ENCODE measurements around the gene NRBF2. TPM values are rescaled to one million over a fixed set of nuclear protein-coding genes. Genes with fewer than 3 reads are reported as not detected.

Gene NRBF2
- total RNA-seq, 6 donors from 2014 or later: 8.8 to 23.5 (median 16.9) TPM

DNA sequence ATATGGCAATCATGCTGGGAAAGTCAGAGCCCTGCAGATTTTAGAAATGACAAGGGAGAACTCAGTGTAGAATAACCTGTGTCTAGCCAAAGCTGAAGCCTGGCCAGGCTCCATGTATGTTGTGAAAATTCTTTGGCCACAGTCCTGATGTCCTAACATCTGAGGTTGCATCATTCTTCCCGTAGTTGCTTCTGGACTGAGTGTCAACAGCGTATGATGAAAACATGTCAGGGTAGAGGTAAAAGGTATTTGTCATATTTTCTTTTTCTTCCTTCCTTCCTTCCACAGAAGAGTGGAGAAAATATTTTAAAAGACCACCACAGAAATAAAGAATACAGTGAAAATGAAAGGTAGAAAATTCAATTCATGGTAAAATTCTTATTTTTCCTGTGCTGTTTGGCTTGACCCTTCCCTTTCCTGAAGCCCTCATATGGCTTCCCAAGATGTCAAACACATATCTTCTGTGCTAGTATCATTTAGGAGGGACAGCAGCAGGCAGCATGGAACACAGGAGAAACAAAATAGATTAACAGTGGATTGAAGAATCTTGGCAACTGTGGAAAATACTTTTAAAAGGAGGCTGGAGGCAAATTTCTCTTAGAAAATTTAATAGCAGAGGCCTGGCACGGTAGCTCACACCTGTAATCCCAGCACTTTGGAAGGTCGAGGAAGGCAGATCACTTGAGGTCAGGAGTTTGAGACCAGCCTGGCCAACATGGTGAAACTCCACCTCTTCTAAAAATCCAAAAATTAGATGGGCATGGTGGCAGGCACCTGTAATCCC lies 18.9 kb upstream of the NRBF2 start:
- WGBS, 2 donors: 44 to 51% methylated on average over 4 of the region's 4 CpGs
- Histone ChIP-seq H3K27me3 (no peaks in the 10 kb centered on the region), H3K9me3 (no peaks in the 10 kb centered on the region), H3K4me1 (peaks cover 0 to 13% (median 11%) of the 10 kb centered on the region in 4 donors), H3K27ac (peak overlapping the region; percentile 50 to 84 (median 69)), H3K4me3 (no peak overlapping the region), H3K36me3 (no peaks in the 10 kb centered on the region)
- TF ChIP-seq CTCF (IDR thresholded peaks at IDR 0.05): no peak
- TF ChIP-seq POLR2A (IDR thresholded peaks at IDR 0.05): no peak
- TF ChIP-seq POLR2AphosphoS5 (IDR thresholded peaks at IDR 0.05): peak; percentile 87 to 98
- peak in 2 of 4 donors; percentile 83 to 99 for TF ChIP-seq EP300 (IDR thresholded peaks at IDR 0.05)
- ATAC-seq (ENCODE audit: low FRiP score in 2 of 2) (peak; percentile 81 to 88), DNase-seq (peak in 1 of 2 donors; percentile 80)

- WGBS, 2 donors: 59 to 67% methylated on average over 7 of the region's 7 CpGs
- peak; percentile 87 to 89 for ATAC-seq (ENCODE audit: low FRiP score in 2 of 2)
Measured at GRCh38 chr10:63115732-63116383, 17.3 kb upstream of the NRBF2 start.

GRCh38 chr10:63116452-63117072 lies 16.6 kb upstream of the NRBF2 start:
- no peak for ATAC-seq (ENCODE audit: low FRiP score in 2 of 2)
- TF ChIP-seq POLR2A (IDR thresholded peaks at IDR 0.05) (no peak), CTCF (IDR thresholded peaks at IDR 0.05) (no peak), POLR2AphosphoS5 (IDR thresholded peaks at IDR 0.05) (no peak), EP300 (IDR thresholded peaks at IDR 0.05) (no peak)
- H3K27ac ChIP-seq: peak overlapping the region in 1 of 4 donors; percentile 84
- WGBS, 2 donors: 79 to 87% methylated on average over 3 of the region's 3 CpGs
- H3K36me3 ChIP-seq: no peaks in the 10 kb centered on the region
- H3K9me3 ChIP-seq: no peaks in the 10 kb centered on the region
- no peak overlapping the region for H3K4me3 ChIP-seq
- no peak for DNase-seq
- H3K4me1 ChIP-seq: peaks cover 0 to 13% (median 11%) of the 10 kb centered on the region in 4 donors
- H3K27me3 ChIP-seq: no peaks in the 10 kb centered on the region

More at GRCh38 chr10:63115732-63116383, 17.3 kb upstream of the NRBF2 start:
- TF ChIP-seq CTCF (IDR thresholded peaks at IDR 0.05) (peak in 1 of 6 experiments; percentile 9), EP300 (IDR thresholded peaks at IDR 0.05) (peak in 1 of 4 donors; percentile 70), POLR2A (IDR thresholded peaks at IDR 0.05) (peak in 1 of 4 donors; percentile 27), POLR2AphosphoS5 (IDR thresholded peaks at IDR 0.05) (peak; percentile 18 to 81)
- peaks cover 0 to 13% (median 11%) of the 10 kb centered on the region in 4 donors for H3K4me1 ChIP-seq
- H3K4me3 ChIP-seq: no peak overlapping the region
- H3K27me3 ChIP-seq: no peaks in the 10 kb centered on the region
- no peaks in the 10 kb centered on the region for H3K36me3 ChIP-seq
- no peaks in the 10 kb centered on the region for H3K9me3 ChIP-seq
- peak overlapping the region; percentile 16 to 84 (median 66) for H3K27ac ChIP-seq
- peak in 1 of 2 donors; percentile 85 for DNase-seq

- DNase-seq (no peak), ATAC-seq (ENCODE audit: low FRiP score in 2 of 2) (no peak)
- Histone ChIP-seq H3K36me3 (no peaks in the 10 kb centered on the region), H3K27ac (no peak overlapping the region), H3K4me1 (peaks cover 0 to 13% (median 9%) of the 10 kb centered on the region in 4 donors), H3K27me3 (no peaks in the 10 kb centered on the region), H3K4me3 (no peak overlapping the region), H3K9me3 (no peaks in the 10 kb centered on the region)
- TF ChIP-seq CTCF (IDR thresholded peaks at IDR 0.05) (no peak), POLR2AphosphoS5 (IDR thresholded peaks at IDR 0.05) (no peak), POLR2A (IDR thresholded peaks at IDR 0.05) (no peak), EP300 (IDR thresholded peaks at IDR 0.05) (no peak)
Measured at GRCh38 chr10:63119041-63119440, 14.1 kb upstream of the NRBF2 start.

All from upper lobe of left lung (tissue), 6 donors.